Smooth muscle cell (in vitro differentiated cells): Measurements from ENCODE around the gene USP7. TPM values are rescaled to one million over a fixed set of nuclear protein-coding genes. Genes with fewer than 3 reads are reported as not detected.
"Not testable (repeated sequence)": the region's sequence is repeated elsewhere in the genome, so short reads cannot be mapped to it uniquely, and the experiment has no call there.

ENCODE experiments used
- DNase-seq: peaks from one replicate; lab custom pipeline; 2025; ENCODE audit not compliant: unreplicated experiment; lab: John Stamatoyannopoulos, UW
- H2AFZ ChIP-seq: fragments of 200-600 bp; sonication (generic); 2 replicates; pipeline ENCODE4 v1.6.0; 2016; ENCODE audit warnings: antibody characterized with exemption, low read depth, mild to moderate bottlenecking
- H3F3A ChIP-seq: fragments of 200-600 bp; sonication (generic); 2 replicates; pipeline ENCODE4 v1.6.0; 2017; ENCODE audit warnings: antibody characterized with exemption, low read depth
- H3K27ac ChIP-seq: fragments of 200-600 bp; sonication (generic); 2 replicates; pipeline ENCODE4 v1.5.1; 2016; ENCODE audit warnings: low read depth, mild to moderate bottlenecking
- H3K27me3 ChIP-seq: fragments of 200-600 bp; sonication (generic); 2 replicates; pipeline ENCODE4 v1.6.1; 2016; ENCODE audit warnings: low read depth, mild to moderate bottlenecking
- H3K36me3 ChIP-seq: fragments of 200-600 bp; sonication (generic); 2 replicates; pipeline ENCODE4 v1.5.1; 2016; ENCODE audit warnings: low read depth
- H3K4me1 ChIP-seq: fragments of 200-600 bp; sonication (generic); 2 replicates; pipeline ENCODE4 v1.5.1; 2016; ENCODE audit warnings: low read depth
- H3K4me2 ChIP-seq: fragments of 200-600 bp; sonication (generic); 2 replicates; pipeline ENCODE4 v1.6.0; 2016; ENCODE audit warnings: mild to moderate bottlenecking
- H3K4me3 ChIP-seq: fragments of 200-600 bp; sonication (generic); 2 replicates; pipeline ENCODE4 v1.5.1; 2016; ENCODE audit warnings: mild to moderate bottlenecking
- H3K79me2 ChIP-seq: fragments of 200-600 bp; sonication (generic); 2 replicates; pipeline ENCODE4 v1.6.0; 2016; ENCODE audit warnings: low read depth, mild to moderate bottlenecking
- H3K9ac ChIP-seq: fragments of 200-600 bp; sonication (generic); 2 replicates; pipeline ENCODE4 v1.6.0; 2016; ENCODE audit warnings: low read depth
- H3K9me3 ChIP-seq: fragments of 200-600 bp; sonication (generic); replicated peaks from 2 replicates; pipeline ENCODE4 v1.5.1; 2016; ENCODE audit warnings: low read depth
- H4K20me1 ChIP-seq: fragments of 200-600 bp; sonication (generic); 2 replicates; pipeline ENCODE4 v1.6.0; 2016; ENCODE audit warnings: low read depth
- WGBS: methylation state at CpG from one replicate; pipeline ENCODE4 v1.1.7; 2016; ENCODE audit warnings: low lambda C conversion rate; 5-methylcytosine and 5-hydroxymethylcytosine counted together
- polyA plus RNA-seq: library from polyadenylated mRNA; unstranded; fragments of >200 nt; fragmentation: Nextera tagmentation; extraction: Ambion mirVana; gene quantifications from 2 replicates; pipeline ENCODE4 v1.2.1, GENCODE V29; 2016
- total RNA-seq: library from RNA; depleted of rRNA; stranded (reverse); fragments of >200 nt; gene quantifications from 2 replicates; pipeline ENCODE4 v1.2.3, GENCODE V29; 2014
- TF ChIP-seq, protein P1 (sequence below): fragments of 200-600 bp; sonication (generic); IDR thresholded peaks from 2 replicates; pipeline ENCODE4 v1.5.1; 2017; ENCODE audit warnings: borderline replicate concordance, mild to moderate bottlenecking, antibody characterized with exemption; ENCODE audit not compliant: insufficient read depth, poor library complexity, severe bottlenecking

Gene USP7
- total and polyA plus RNA-seq, 2 experiments from 2014 or later: 50.7 to 52.1 TPM

DNA sequence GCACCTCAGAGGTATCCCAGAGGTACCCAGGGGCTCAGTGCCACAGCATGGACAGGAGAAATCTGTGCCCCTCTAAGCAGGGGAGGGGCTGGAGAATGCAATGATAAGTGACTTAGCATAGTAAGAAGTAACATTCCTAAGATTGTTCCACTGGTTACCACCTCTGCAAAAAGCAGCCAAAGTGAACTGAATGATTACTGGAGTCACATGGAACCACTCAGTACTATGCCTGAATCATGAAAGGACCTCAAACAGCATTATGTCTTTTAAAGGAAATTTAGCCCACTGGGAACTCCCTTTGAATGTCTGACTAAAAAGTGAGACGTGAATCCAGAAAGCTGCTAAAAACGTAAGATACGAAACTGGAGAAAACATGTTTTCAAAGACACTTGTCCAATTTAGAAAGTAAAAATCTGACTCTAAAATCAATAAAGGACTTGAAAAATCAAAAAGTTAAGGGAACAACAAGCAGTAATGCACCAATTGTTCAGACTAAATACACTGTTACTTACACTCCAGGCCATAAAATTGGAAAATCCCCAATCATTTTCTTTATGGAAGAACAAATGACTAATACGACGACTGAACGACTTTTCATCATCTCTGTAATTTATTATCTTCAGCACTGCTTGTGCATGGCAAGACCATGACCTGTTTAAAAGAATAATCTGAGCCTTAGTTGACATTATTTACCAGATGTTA lies 42.9 kb downstream of the USP7 start:
- Histone ChIP-seq H3K4me1 (no peaks in the 10 kb centered on the region), H3K79me2 (peaks cover 89% of the 10 kb centered on the region), H3K36me3 (peaks cover 29% of the 10 kb centered on the region), H3K4me2 (no peak overlapping the region), H4K20me1 (peaks cover 97% of the 10 kb centered on the region), H3K9me3 (no peaks in the 10 kb centered on the region), H3K9ac (no peak overlapping the region), H3K4me3 (no peak overlapping the region), H3K27me3 (no peaks in the 10 kb centered on the region), H3F3A (peaks cover 3% of the 10 kb centered on the region), H3K27ac (no peak overlapping the region), H2AFZ (no peak overlapping the region)
- TF ChIP-seq, protein P1, sequence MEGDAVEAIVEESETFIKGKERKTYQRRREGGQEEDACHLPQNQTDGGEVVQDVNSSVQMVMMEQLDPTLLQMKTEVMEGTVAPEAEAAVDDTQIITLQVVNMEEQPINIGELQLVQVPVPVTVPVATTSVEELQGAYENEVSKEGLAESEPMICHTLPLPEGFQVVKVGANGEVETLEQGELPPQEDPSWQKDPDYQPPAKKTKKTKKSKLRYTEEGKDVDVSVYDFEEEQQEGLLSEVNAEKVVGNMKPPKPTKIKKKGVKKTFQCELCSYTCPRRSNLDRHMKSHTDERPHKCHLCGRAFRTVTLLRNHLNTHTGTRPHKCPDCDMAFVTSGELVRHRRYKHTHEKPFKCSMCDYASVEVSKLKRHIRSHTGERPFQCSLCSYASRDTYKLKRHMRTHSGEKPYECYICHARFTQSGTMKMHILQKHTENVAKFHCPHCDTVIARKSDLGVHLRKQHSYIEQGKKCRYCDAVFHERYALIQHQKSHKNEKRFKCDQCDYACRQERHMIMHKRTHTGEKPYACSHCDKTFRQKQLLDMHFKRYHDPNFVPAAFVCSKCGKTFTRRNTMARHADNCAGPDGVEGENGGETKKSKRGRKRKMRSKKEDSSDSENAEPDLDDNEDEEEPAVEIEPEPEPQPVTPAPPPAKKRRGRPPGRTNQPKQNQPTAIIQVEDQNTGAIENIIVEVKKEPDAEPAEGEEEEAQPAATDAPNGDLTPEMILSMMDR: no peak
- WGBS: 85% methylated on average over 6 of the region's 6 CpGs
- DNase-seq: no peak

DNA sequence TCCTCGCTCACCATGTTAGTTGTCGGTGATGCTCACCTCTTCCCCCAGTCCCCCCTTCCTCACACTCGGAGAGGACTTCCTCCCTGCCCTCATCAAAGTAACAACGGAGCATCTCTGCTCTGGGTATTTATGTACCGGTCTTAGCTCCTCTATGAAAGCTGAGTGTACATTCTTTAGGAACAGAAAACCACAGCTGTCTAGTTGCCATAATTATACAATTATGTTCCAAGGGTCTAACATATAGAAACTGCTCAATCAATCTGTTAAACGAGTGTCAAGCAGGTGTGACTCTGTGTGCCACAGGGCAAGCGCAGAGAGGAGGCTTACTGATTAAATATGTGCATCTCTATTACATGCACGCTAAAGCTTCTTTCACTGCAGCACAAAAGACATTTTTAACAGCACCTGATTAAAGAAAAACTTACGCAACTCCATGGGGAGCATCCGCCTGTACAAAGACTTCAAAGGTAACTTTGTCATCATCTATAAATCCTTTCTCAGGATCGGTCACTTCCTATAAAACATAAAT lies 43.7 kb downstream of the USP7 start:
- no peak overlapping the region for H3K9ac ChIP-seq
- H3K9me3 ChIP-seq: no peaks in the 10 kb centered on the region
- H3K4me1 ChIP-seq: no peaks in the 10 kb centered on the region
- H3K27ac ChIP-seq: no peak overlapping the region
- H3F3A ChIP-seq: peaks cover 3% of the 10 kb centered on the region
- DNase-seq: no peak
- no peak overlapping the region for H3K4me3 ChIP-seq
- no peaks in the 10 kb centered on the region for H3K27me3 ChIP-seq
- H2AFZ ChIP-seq: no peak overlapping the region
- peaks cover 37% of the 10 kb centered on the region for H3K36me3 ChIP-seq
- TF ChIP-seq, protein P1: no peak
- WGBS: 96% methylated on average over 11 of the region's 11 CpGs
- peaks cover 97% of the 10 kb centered on the region for H4K20me1 ChIP-seq
- peaks cover 89% of the 10 kb centered on the region for H3K79me2 ChIP-seq
- no peak overlapping the region for H3K4me2 ChIP-seq

DNA sequence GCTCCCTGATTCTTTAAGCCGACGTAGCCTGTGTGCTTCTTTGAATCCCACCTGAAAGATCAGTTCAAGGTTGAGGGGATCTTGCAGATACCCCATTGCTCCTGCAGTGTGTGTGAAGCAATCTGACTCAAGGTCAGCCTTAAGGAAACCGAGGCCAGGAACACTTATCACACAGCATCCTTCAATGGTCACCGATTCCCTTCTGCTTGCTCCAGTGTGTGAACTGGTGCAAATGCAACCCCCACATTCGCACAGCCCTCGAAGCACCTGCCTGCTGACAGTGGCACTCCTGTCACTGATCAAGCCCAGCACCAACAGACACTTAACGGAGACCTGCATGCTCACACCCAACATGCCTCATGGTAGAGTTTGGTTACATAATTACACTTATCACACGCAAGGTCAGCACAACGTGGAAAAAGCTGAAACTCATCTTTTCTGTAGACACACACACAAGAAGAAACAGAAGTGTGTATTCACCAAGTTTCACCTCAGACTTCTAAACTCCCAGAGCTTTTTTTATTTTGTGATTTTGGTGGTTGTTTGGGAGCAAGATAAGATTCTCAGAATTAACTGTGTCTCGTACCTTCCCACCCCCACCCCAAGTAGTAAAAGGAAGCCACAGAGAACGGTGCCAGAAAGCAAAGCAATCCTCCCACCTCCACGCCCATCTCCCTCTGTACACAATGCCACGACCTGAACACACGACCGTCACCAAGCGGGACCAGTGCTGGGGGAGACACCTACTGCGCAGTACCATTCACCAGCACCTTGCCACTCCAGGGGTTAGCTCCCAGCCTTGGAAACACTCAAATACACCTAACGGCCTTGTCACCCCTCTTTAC lies 44.4 kb downstream of the USP7 start:
- Histone ChIP-seq H3K9ac (no peak overlapping the region), H3K27ac (no peak overlapping the region), H3K4me3 (no peak overlapping the region), H3K4me2 (no peak overlapping the region), H3K36me3 (peaks cover 44% of the 10 kb centered on the region), H2AFZ (no peak overlapping the region), H3K4me1 (no peaks in the 10 kb centered on the region), H3K27me3 (no peaks in the 10 kb centered on the region), H3K79me2 (peaks cover 89% of the 10 kb centered on the region), H3F3A (no peaks in the 10 kb centered on the region), H3K9me3 (no peaks in the 10 kb centered on the region), H4K20me1 (peaks cover 97% of the 10 kb centered on the region)
- no peak for DNase-seq
- TF ChIP-seq, protein P1: no peak
- WGBS: 94% methylated on average over 18 of the region's 18 CpGs

DNA sequence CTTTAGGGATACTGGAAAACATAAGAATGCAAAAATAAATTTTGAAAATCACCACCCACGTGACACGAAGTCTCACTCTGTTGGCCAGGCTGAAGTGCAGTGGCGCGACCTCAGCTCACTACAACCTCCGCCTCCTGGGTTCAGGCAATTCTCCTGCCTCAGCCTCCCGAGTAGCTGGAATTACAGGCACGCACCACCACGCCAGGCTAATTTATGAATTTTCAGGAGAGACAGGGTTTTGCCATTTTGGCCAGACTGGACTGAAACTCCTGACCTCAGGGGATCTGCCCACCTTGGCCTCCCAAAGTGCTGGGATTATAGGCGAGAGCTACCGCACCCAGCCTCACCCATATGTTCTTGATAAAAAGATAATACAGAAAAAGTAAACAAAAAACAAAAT lies 46.4 kb downstream of the USP7 start:
- not testable (repeated sequence) for H2AFZ ChIP-seq, H3K4me3 ChIP-seq, H3K4me1 ChIP-seq, H3K27me3 ChIP-seq, H3K4me2 ChIP-seq, H3K9me3 ChIP-seq, H3F3A ChIP-seq, H3K27ac ChIP-seq, DNase-seq, H3K9ac ChIP-seq
- H3K79me2 ChIP-seq: peaks cover 85% of the 10 kb centered on the region
- H4K20me1 ChIP-seq: peaks cover 97% of the 10 kb centered on the region
- 97% methylated on average over 10 of the region's 10 CpGs for WGBS
- peaks cover 38% of the 10 kb centered on the region for H3K36me3 ChIP-seq
